Gastrocnemius medialis (tissue), 4 donors: Measurements from ENCODE around the gene PP2D1. TPM values are rescaled to one million over a fixed set of nuclear protein-coding genes. Genes with fewer than 3 reads are reported as not detected.
"Not testable (repeated sequence)": the region's sequence is repeated elsewhere in the genome, so short reads cannot be mapped to it uniquely, and the experiment has no call there.

ENCODE experiments used
- ATAC-seq, 2 donors: fragments of 150-250 bp; one replicate each; pipeline ENCODE4 v1.9.1; 2016
- DNase-seq, 2 donors: peaks; one replicate each; pipeline ENCODE4 v3.0.0-alpha.2; 2019
- H3K27ac ChIP-seq, 4 donors: fragments of 200-600 bp; sonication (generic); 1 replicate in 1 of 4; 2 replicates in 3 of 4; pipeline ENCODE4 v1.5.1; 2016 to 2018; ENCODE audit warnings: mild to moderate bottlenecking in 2 of 4, moderate library complexity in 1 of 4
- H3K27me3 ChIP-seq, 3 donors: fragments of 200-600 bp; sonication (generic) in 2 of 3; 1 replicate in 1 of 3; 2 replicates in 2 of 3; pipeline versions ENCODE4 v1.5.1 to v1.6.0; 2016 to 2019; ENCODE audit warnings: mild to moderate bottlenecking in 1 of 3, moderate library complexity in 1 of 3
- H3K36me3 ChIP-seq, 2 donors: fragments of 200-600 bp; sonication (generic) in 1 of 2; one replicate each; pipeline ENCODE4 v1.5.1; 2017 to 2018
- H3K4me1 ChIP-seq, 2 donors: fragments of 200-600 bp; sonication (generic) in 1 of 2; one replicate each; pipeline ENCODE4 v1.5.1; 2016 to 2017; ENCODE audit warnings: mild to moderate bottlenecking in 2 of 2
- H3K4me3 ChIP-seq, 4 donors: fragments of 200-600 bp; sonication (generic) in 3 of 4; 1 replicate in 1 of 4; 2 replicates in 3 of 4; pipeline ENCODE4 v1.5.1; 2016 to 2019; ENCODE audit warnings: mild to moderate bottlenecking in 2 of 4
- H3K9me3 ChIP-seq, 3 donors: fragments of 200-600 bp; sonication (generic) in 2 of 3; 1 replicate in 1 of 3; 2 replicates in 2 of 3; pipeline ENCODE4 v1.5.1; 2016 to 2019
- POLR2A ChIP-seq, 2 donors: fragments of 450-650 bp; IDR thresholded peaks; one replicate each; pipeline ENCODE4 v1.6.1; 2017; ENCODE audit warnings: antibody characterized with exemption in 2 of 2, mild to moderate bottlenecking in 2 of 2, moderate library complexity in 2 of 2
- in situ Hi-C, 4 donors: fragments of 200-750 bp; cut with MboI; loops; one replicate each; pipeline versions ENCODE4 v1.15.0 to v1.8.0; 2017; ENCODE audit warnings: low sequenced_read_pairs in 4 of 4
- intact Hi-C: fragments of 100-400 bp; cut with DNase I; formaldehyde crosslinking; loops from one replicate; pipeline ENCODE4 v1.15.1; 2023; ENCODE audit warnings: low total_unique reads
- total RNA-seq, 4 donors: library from RNA; depleted of rRNA; stranded (reverse); fragments of >200 nt; gene quantifications; one replicate each; pipeline versions ENCODE4 v1.1.0 to v1.2.3, GENCODE V29; 2016
- TF ChIP-seq, protein P1 (sequence below), 5 experiments: fragments of 450-650 bp in 3 of 5; fragments of 200-600 bp in 2 of 5; sonication (generic) in 2 of 5; IDR thresholded peaks in 4 of 5; conservative IDR thresholded peaks in 1 of 5; 1 replicate in 4 of 5; 2 replicates in 1 of 5; pipeline ENCODE4 v1.5.1; 2016 to 2019; ENCODE audit warnings: antibody characterized with exemption in 5 of 5, mild to moderate bottlenecking in 3 of 5, moderate library complexity in 3 of 5

Gene PP2D1
- total RNA-seq, 4 donors from 2014 or later, result not detected

DNA sequence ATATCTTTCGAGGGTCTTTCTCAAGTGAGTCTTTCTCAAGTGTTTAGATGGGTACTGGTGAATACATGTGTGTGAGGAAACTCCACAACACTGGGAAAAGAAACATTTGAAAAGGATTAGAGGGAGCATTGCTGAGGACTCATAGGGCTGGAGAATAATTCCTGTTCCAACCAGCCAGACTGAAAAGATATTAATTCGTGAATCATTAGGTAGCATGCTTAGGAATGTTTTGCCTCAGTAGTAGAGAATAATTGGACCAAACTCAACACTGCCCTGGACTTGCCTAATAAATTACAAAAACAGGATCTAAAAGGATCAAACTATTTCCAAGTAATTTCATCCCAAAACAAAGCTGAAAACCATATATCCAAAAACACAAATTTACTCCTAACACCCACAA is 17.3 kb downstream of the PP2D1 start:
- no peak overlapping the region for H3K27ac ChIP-seq
- DNase-seq (no peak), ATAC-seq (no peak)
- TF ChIP-seq, protein P1, sequence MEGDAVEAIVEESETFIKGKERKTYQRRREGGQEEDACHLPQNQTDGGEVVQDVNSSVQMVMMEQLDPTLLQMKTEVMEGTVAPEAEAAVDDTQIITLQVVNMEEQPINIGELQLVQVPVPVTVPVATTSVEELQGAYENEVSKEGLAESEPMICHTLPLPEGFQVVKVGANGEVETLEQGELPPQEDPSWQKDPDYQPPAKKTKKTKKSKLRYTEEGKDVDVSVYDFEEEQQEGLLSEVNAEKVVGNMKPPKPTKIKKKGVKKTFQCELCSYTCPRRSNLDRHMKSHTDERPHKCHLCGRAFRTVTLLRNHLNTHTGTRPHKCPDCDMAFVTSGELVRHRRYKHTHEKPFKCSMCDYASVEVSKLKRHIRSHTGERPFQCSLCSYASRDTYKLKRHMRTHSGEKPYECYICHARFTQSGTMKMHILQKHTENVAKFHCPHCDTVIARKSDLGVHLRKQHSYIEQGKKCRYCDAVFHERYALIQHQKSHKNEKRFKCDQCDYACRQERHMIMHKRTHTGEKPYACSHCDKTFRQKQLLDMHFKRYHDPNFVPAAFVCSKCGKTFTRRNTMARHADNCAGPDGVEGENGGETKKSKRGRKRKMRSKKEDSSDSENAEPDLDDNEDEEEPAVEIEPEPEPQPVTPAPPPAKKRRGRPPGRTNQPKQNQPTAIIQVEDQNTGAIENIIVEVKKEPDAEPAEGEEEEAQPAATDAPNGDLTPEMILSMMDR (IDR thresholded peaks at IDR 0.05 in 4 of 5, conservative IDR thresholded peaks at IDR 0.05 in 1 of 5), result no peak
- no peak for TF ChIP-seq POLR2A (IDR thresholded peaks at IDR 0.05)
- H3K27me3 ChIP-seq, result no peaks in the 10 kb centered on the region
- no peaks in the 10 kb centered on the region for H3K4me1 ChIP-seq
- H3K4me3 ChIP-seq, result no peak overlapping the region
- no peaks in the 10 kb centered on the region for H3K36me3 ChIP-seq
- intact Hi-C loops (no loop called here), in situ Hi-C loops (no loop called here)
- no peaks in the 10 kb centered on the region for H3K9me3 ChIP-seq

DNA sequence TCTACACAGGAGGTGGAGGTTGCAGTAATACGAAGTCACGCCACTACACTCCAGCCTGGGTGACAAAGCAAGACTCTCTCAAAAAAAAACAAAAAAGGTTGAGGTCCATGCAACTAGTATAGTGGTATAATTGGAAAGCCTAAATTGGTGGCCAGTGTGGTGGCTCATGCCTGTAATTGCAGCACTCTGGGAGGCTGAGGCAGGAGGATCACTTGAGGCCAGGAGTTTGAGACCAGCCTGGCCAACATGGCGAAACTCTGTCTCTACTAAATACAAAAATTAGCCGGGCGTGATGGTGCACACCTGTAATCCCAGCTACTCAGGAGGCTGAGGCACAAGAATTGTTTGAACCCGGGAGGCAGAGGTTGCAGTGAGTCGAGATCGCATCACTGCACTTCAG is 23.2 kb downstream of the PP2D1 start:
- H3K4me3 ChIP-seq, intact Hi-C loops, H3K27me3 ChIP-seq, H3K36me3 ChIP-seq, H3K9me3 ChIP-seq, DNase-seq, ATAC-seq, H3K4me1 ChIP-seq, in situ Hi-C loops, H3K27ac ChIP-seq: not testable (repeated sequence)

DNA sequence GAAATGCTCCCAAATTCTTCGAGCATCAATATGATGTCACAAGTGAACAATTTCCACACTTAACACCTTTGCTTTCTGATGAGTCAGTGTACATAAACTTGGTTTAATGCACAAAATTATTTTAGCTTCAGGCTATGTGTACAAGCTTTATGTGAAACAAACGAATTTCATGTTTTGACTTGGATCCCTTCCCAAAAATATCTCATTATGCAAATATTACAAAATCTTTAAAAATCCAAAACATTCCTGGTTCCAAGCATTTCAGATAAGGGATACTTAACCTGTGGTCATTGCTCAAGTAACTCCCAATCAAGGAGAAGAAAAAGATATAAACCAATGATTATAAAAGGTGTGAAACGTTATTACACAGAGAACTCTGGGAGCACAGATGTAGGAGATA is 40.0 kb downstream of the PP2D1 start:
- TF ChIP-seq, protein P1 (IDR thresholded peaks at IDR 0.05 in 4 of 5, conservative IDR thresholded peaks at IDR 0.05 in 1 of 5), result no peak
- TF ChIP-seq POLR2A (IDR thresholded peaks at IDR 0.05), result no peak
- H3K4me1 ChIP-seq, result no peaks in the 10 kb centered on the region
- in situ Hi-C loops, result no loop called here

DNA sequence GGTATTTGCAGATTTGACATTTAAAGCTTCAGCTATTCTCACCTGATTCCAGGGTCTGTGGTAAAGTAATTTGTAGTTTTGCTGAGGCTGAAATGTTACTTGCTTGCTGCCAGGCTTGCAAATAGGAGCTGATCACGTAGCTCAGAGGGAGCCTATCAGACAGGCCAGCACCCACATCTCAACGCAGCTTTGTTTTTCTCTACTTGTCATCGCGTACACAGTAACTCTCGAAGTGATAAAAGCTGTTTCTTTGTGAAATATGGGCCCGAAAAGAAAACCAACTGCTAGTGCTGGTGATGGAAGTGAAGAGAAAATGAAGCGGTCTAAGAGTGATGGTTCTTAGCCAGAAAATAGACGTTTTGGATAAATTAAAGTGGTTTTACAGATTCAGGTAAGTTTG is 41.7 kb downstream of the PP2D1 start:
- Histone ChIP-seq H3K4me1 (no peaks in the 10 kb centered on the region), H3K36me3 (peaks cover 0 to 13% of the 10 kb centered on the region in 2 donors), H3K27ac (no peak overlapping the region), H3K9me3 (no peaks in the 10 kb centered on the region), H3K4me3 (no peak overlapping the region), H3K27me3 (no peaks in the 10 kb centered on the region)
- TF ChIP-seq POLR2A (IDR thresholded peaks at IDR 0.05), result no peak
- TF ChIP-seq, protein P1 (IDR thresholded peaks at IDR 0.05 in 4 of 5, conservative IDR thresholded peaks at IDR 0.05 in 1 of 5), result no peak
- in situ Hi-C loops, result no loop called here
- ATAC-seq, result no peak
- no peak for DNase-seq
- intact Hi-C loops, result no loop called here

More for the DNA sequence above, 40.0 kb downstream of the PP2D1 start:
- intact Hi-C loops, result no loop called here
- ATAC-seq (no peak), DNase-seq (no peak)
- Histone ChIP-seq H3K36me3 (peaks cover 0 to 30% of the 10 kb centered on the region in 2 donors), H3K9me3 (no peaks in the 10 kb centered on the region), H3K4me3 (no peak overlapping the region), H3K27ac (no peak overlapping the region), H3K27me3 (no peaks in the 10 kb centered on the region)

DNA sequence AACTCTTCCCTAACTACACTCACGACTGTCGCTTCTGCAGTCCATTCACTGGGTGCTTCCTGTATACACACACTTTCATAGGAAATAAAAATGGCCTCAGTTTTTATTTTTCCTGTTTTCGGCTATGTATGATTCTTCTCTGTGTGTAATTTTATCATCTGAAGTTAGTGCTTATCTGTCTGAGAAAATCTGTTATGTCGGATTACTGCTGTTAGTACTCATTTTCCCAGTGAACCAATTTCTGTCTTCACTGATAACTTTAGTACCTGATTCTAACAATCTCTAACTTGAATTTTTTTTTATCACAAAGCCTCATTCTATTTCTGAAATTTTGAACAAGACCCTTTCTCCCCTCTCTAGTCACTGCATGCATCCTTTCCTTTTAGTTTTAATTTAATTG is 44.3 kb downstream of the PP2D1 start:
- ATAC-seq, result no peak
- no peaks in the 10 kb centered on the region for H3K36me3 ChIP-seq
- no peak overlapping the region for H3K27ac ChIP-seq
- H3K4me1 ChIP-seq, result peaks cover 0 to 2% of the 10 kb centered on the region in 2 donors
- in situ Hi-C loops (no loop called here), intact Hi-C loops (no loop called here)
- no peak for DNase-seq
- TF ChIP-seq, protein P1 (IDR thresholded peaks at IDR 0.05 in 4 of 5, conservative IDR thresholded peaks at IDR 0.05 in 1 of 5), result no peak
- TF ChIP-seq POLR2A (IDR thresholded peaks at IDR 0.05), result no peak
- no peaks in the 10 kb centered on the region for H3K27me3 ChIP-seq
- no peaks in the 10 kb centered on the region for H3K9me3 ChIP-seq
- no peak overlapping the region for H3K4me3 ChIP-seq
